ENCODE data around the gene NPPB. TPM values are rescaled to one million over a fixed set of nuclear protein-coding genes. Genes with fewer than 3 reads are reported as not detected.
A peak's percentile ranks its signal among the peaks of the same experiment; 100 is the strongest.
"Not testable (repeated sequence)": the region's sequence is repeated elsewhere in the genome, so short reads cannot be mapped to it uniquely, and the experiment has no call there.

NPPB gene
- total RNA-seq, result not detected

DNA sequence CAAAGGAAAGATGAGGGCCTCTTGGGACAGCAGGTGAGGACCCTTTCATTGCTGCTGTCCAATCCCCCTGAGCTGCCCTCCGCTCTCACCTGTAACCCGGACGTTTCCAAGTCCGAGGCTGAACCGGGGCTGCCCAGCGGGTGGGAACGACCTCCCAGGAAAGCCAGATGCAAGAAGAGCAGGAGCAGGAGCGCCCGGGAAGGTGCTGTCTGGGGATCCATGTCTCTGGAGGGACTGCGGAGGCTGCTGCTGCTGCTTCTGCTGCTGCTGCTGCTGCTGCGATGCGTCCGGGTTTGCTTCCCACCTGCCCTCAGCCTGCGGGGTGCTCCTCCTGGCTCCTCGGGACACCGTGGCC, at the start of gene NPPB:
NPPB (minus strand) TSS at position 333 of the 355 bp plus-strand sequence; CDS start at position 221, 112 bp downstream.
- no peak for DNase-seq

DNA sequence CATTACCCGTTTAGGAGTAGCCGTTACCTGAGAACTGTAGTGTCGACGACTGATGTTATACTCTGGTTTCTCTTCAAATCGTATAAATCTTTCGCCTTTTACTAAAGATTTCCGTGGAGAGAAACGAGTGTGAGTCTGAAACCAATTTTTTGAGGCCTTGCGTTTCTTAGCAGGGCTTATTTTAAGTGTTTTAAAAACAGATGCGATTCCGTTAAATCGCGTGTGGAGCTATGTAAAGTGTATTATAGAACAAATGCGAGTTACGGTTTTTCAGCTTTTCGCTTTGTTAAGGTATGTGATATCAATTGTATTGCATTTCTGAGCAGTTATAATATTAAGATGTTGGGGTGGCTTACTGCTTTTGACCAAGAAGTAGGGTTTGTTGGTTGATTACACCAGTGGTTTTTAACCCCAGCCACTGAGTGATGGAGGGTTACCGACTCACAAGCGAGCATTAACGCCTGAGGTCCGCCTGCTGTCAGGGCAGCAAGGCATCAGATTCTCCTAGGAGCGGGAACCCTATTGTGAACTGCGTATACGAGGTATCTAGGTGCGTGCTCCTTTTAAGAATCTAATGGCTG, 49.4 kb upstream of the NPPB start:
- DNase-seq, result peak; percentile 97

DNA sequence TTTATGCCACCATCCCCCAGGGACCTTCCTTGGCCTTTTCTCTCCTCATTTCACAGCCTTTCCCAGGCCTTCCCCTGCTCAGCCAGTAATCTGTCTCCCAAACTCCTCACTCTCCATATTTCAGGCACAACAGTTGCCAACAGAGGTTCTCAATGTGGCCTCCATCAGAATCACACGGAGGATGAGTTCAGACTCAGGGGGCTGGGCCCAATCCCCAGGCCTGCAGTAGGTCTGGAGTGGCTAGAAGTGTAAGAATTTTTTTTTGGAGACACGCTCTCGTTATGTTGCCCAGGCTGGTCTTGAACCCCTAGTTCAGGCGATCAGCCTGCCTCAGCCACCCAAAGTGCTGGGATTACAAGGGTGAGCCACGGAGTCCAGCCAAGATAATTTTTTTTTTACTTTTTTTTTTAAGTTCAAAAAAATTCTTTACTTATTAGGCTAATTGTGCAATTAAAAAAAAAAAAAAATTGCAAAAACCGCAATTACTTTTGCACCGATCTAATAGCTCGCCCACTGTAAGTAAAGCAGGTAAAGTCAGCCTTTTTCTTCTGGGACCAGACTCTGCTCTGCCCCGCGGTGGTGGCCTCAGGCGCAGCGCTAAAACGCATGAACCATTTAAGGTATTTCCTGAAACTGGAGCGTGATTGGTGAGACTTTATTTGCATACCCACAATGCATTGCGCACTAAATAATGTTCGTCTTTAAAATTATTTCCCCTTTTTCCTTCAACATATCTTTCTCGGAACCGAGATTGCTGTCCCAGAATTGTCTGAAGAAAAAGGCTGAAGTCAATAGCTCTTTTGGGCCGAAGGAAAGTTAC, 48.7 kb upstream of the NPPB start:
- DNase-seq, result peak; percentile 99

DNA sequence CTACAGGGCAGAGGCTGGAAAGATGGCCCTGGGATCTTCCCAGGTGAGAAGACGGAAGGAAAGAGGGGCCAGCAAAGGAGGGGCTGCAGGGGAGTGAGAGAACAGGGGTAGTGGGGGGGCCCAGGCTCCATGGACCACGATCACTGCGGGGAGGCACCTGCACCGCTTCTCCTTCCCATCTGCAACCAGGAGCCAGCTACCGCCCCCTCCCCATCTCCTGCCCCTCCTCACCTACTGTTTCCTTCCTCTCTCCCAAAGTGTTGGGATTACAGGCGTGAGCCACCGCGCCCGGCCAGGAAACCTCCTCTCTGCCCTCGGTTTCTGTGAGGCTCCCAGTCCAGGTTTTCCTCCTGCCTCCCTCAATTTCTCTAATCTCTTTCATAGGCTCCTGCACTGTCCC, 48.1 kb upstream of the NPPB start:
- DNase-seq, result no peak

DNA sequence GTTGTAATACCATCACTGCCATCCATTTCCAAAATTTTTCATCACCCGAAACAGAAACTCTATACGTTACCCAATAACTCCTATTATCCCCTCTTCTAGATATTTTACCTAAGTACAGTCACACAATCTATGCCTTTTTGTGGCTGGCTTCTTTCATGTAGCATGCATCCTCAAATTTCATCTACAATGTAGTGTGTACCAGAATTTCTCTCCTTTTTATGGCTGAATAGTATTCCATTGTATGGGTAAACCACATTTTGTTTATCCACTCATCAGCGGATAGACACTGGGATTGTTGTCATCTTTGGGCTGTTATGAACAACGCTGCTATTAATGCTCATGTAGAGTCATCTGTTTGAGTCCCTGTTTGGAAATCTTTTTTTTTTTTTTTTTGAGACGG, 46.2 kb upstream of the NPPB start:
- no peak for DNase-seq

DNA sequence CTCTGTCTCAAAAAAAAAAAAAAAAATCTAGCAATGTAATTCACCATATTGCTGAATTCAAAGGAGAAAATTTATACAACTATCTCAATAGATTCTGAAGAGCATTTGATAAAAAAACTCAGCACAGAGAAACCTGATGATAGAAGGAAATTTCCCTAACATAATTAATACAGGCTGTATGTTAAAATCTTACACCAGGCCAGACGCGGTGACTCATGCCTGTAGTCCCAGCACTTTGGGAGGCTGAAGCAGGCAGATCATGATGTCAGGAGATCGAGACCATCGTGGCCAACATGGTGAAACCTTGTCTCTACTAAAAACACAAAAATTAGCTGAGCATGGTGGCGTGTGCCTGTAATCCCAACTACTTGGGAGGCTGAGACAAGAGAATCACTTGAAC, 45.4 kb upstream of the NPPB start:
- DNase-seq, result not testable (repeated sequence)

DNA sequence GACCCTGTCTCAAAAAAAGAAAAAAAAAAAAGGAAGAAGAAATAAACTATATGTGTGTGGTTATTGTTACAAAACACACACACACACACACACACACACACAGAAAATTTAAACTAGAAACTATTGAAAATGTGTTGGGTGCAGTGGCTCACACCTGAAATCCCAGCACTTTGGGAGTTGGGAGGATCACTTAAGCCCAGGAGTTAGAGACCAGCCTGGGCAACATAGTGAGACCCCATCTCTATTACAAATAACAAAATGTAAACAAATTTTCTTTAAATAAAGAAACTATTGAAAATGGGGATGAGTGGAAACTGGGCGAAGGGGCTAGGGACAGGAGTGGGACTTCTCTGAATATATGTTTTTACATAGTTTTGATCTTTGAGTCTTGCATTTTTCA, 44.5 kb upstream of the NPPB start:
- no peak for DNase-seq

DNA sequence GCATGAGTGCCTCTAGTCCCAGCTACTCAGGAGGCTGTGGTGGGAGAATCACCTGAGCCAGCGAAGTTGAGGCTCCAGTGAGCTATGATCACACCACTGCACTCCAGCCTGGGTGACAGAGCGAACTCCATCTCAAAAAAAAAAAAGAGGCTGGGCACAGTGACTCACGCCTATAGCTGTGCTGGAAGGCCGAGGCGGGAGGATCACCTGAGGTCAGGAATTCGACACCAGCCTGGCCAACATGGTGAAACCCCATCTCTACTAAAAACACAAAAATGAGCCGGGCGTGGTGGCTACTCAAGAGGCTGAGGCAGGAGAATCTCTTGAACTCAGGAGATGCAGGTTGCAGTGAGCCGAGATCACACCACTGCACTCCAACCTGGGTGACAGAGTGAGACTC, 42.7 kb upstream of the NPPB start:
- DNase-seq, result not testable (repeated sequence)

DNA sequence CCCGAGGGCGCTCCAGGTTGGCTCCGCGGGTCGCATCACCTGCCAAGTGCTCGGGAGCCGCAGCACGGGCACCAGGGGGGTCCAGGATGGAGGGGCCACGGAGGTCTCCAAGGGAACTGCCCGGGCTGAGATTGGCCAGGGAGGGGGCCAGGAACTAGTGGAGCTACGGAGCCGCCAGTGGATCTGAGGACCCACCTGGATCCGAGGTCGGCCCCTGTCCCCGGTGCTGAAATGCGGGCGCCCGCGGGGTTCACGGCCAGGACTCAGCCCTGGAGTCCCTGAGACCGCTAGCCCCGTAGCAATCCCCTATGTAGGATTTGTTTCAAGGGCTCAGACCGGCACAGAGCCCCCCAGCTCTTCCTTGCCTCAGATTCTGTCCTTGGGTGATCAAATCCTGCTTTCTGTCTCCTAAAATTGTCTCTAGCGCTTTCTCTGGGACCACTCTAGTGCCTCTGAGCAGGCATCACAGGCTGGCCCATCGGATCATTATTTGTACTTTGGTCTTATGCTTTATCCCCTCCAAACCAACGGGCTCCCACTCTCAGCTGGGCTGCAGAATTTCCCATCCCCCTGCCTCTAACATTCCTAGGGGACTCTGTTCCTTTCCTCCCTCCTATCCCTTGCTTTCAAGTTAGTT, 40.2 kb upstream of the NPPB start:
- DNase-seq, result peak; percentile 16

DNA sequence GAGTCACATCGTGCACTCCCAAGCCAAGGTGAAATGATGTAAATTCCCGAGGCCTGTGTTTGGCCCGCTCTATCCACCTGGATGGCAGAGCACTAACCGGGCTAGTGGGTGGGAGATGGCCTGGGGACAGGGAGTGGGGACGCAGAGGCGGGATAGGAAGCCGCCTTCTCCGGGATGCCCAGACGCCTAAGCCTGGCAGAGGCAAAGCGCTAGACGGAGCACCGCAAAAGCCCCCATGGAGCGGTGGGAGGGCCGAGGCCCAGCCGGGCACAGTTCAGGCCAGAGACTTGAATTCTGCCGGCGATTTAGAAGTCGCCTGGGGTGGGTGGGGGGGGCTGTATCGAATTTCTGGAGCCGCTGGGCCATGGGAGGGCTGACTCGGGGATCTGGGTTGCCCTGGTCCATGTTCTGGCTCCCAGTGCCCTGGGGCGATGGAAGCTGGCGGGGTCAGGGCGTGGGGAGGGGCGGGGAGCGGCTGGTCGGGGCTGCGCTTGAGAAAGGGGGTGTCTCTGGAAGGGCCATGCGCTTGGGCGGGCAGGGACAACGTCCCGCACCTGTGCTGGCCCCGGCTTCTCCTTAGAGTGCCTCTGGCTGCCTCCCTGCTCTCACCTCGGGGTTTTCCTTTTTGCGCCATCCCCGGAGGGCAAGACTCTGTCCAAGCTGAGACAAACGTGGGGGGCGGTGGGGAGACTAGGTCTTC, 39.5 kb upstream of the NPPB start:
- no peak for DNase-seq

DNA sequence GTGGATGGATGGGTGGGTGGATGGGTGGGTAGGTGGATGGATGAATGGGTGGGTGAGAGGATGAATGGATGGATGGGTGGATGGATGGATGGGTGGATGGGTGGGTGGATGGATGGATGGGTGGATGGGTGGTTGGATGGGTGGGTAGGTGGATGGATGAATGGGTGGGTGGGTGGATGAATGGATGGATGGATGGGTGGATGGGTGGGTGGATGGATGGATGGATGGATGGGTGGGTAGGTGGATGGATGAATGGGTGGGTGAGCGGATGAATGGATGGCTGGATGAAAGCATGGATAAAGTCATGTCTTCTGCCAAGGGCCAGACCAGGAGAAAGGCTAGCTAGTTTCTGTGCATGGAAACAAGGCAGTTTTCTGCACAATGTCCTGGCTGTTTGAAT, 35.8 kb upstream of the NPPB start:
- not testable (repeated sequence) for DNase-seq

DNA sequence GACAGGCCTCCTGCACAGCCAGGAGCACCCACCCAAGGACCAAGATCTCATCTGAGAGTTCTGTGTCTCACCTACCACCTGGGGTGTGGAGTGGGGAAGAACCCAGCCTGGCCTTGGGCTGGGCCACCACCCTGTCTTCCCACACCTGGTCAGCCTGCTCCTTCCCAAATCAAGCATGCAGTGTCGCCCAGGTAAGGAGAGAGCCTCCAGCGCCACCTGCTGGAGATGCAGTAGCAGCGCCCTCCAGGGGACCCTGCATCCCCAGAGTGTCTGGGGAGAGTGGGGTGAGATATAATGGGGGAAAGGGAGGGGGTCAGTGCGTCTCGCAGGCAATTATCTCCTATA, 35.1 kb upstream of the NPPB start:
- peak; percentile 57 for DNase-seq

DNA sequence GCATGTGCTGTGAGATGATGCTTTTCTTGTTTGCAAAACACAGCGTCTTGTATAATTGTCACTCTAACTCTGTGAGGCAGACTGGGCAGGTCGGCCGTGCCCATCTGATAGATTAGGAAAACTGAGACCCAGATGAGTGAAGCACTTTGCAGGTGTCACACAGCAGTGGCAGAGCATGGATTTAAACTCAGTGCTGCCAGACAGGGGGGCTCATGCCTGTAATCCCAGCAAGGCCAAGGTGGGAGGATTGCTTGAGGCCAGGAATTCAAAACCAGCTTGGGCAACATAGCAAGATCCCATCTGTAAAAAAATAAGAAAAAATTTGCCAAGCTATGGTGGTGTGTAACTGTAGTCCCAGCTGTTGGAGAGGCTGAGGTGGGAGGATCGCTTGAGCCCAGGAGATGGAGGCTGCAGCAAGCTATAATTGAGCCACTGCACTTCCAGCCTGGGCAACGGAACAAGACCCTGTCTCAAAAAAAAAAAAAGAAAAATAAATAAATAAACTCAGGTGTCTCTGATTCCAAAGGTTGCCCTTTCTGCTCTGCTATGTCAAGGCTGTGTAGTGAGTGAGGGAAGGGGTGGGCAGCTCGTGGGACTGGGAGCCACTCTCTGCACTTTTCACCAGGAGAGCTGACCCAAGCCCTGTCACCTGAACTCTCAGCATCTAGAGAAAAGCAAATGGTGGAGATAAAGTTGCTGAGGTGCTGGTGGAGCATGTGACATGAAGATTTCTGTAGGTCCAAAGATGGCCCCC, 32.9 kb upstream of the NPPB start:
- no peak for DNase-seq

DNA sequence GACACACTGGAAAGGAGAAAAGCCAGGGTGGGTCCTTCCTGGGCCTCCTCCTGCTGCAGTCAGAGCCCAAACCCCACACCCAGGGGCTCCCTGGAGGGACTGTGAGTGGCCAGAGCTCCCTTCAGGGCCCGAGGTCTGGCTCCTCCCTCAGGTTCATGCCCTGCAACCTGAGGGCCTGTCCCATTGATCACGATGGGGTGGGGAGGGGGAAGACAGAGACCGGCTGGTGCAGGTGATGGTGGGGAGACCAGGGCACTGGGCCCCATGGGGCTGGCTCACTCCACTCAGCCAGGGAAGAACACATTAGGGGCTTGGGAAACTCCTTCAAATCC, 30.1 kb upstream of the NPPB start:
- DNase-seq, result no peak

DNA sequence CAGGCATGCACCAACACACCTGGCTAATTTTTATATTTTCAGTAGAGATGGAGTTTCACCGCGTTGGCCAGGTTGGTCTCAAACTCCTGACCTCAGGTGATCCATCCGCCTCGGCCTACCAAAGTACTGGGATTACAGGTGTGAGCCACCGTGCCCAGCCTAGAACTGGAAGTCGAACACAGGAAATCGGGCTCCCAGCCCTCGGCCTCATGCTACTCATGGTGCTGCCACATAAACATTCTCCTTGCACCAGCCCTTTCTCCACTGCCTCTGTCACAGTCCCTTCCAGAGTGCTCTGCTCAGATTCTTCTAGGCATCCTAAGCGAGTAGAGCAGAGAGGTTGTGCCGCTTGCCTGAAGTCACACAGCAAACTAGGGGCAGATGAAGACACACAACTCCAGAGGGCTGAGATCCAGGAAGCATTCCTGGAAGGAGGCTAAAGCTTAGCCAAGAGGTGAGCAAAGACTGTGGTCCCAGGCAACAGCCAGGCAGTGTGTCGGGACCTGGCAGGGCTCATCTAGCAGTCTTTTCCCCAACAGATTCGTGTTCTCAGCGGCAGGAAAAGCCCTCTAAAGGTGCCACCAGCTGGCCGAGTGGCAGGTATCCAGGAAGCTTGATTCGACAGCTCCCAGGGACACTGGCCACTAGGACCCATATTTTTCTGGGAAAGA, 29.6 kb upstream of the NPPB start:
- no peak for DNase-seq

DNA sequence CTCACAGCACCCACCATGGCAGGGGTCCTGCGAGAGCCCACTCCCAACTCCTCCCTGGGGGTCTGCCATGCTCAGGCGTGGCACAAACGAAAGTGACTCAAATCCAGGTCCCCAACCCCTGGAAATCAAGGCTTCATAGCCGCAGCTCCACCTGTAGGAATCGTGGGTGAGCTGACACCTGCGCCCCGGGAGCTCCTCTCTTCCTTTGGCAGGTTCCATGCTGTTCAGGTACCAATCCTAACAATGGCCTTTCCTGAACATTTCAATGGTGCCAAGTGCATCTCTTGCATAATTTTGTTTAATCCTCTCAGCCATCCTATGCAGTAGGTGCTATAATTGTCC, 28.9 kb upstream of the NPPB start:
- DNase-seq, result no peak

DNA sequence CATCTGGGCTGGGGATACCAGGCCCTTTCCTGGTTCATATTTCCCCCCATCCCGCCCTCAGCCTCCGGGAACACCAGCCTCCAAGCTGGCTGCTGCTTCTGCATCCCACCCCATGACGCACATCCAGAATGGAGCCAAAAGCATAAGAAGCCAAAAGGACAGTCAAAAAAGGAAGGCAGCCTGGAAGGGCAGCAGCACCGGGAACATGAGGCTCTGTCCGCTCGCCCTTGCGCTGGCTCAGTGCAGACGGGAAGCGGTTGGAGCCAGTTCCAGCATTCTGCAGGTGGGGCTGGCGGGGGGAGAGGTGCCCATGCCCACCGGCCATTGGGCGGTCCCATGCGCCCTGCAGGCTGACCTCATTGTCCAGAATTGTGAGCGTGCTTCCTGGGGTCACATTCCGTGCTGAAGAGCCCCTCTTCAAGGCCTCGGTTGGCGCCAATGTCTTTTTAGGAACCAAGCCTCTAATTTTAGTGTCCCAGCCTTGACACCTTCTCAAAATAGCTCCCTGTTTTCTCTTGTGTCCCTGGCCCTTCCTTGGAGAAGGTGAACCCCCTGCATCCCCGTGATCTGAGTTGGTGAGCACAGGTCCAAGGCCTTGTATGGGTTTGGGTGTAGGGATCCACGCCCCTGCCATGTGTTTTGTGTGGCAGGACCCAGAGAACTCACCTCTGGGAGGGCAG, 28.4 kb upstream of the NPPB start:
- peak; percentile 35 for DNase-seq

DNA sequence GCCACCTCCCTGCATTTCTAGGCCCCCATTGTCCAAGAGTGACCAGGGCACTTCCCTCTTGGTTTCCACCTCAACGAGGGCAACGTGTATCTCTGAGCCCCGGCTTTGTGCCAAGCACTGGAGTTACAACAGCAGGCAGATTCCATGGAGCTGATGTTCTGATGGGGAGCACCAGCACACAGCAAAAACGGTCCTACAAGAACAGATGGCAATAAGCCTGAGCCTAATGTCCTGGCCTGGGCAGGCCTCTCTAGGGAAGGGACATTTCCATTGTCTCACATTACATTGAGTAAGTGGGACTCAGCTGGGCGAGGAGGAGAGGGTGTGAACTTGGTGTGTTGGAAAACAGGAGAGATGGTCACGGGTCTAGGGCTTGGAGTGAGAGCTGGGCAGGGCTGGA, 27.2 kb upstream of the NPPB start:
- DNase-seq, result peak; percentile 70

DNA sequence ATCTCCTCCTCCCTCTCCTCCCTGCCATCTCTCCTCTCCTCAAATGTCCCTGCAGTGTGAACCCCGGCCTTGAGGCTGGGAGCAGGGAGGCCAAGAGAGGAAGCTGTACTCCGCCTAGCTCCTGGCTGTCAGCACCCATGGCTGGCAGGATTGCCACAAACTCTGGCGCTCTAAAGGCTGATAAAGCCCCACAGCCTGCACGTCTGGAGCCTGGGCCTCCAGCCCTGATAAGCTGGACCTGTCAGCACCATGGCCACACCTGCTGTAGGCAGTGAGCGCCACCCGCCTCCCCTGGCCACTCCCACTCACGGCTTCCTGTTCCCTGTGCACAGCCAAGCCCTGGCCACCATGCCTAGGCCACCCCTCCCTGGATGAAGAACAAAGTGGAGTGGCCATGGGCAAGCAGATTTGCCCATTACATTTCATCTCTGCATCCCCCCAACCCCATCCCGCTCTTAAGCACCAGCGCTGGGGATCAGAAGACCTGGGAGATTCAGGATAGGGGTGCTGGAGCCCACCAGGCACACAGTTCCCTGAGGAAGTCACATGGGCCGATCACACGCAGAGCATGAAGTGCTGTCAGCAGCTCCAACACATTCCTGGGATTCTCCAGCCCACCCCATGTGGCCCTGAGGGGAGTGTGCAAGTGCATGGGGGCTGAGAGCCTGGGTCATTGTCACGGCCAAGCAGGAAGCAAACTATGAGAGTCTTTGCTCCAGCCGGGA, 24.2 kb upstream of the NPPB start:
- DNase-seq, result peak; percentile 58

DNA sequence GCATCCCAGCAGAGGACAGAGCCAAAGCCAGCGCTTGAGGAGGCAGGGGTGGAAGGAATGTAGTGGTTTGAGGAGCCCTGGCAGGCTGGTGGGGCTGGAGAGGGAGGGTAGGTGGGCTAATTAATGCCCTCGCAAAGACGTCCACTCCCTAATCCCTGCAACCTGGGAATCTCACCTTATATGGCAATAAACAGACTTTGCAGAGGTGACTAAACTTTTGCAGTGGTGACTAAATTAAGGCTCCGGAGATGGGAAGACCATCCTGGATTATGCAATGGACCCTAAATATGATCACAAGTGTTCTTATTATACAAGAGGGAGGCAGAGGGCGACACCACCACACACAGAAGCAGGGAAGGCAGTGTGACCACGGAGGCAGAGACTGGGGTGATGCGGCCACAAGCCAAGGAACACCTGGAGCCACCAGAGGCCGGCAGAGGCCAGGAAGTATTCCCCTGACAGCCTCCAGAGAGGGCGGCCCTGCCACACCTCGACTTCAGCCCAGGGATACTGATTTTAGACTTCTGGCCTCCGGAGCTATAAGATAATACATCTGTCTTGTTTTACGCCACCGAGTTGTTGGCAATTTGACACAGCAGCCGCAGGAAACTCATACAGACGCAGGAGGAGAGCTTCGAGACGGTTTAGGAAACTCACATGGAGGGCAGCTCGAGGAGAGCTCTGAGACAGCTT, 23.1 kb upstream of the NPPB start:
- DNase-seq, result no peak

All from tongue (tissue), 2 donors.